Neural cell (in vitro differentiated cells): ENCODE data around the gene POLE3. TPM values are rescaled to one million over a fixed set of nuclear protein-coding genes. Genes with fewer than 3 reads are reported as not detected.
"Not testable (repeated sequence)": the region's sequence is repeated elsewhere in the genome, so short reads cannot be mapped to it uniquely, and the experiment has no call there.

ENCODE experiments used
- H2AFZ ChIP-seq: fragments of 200-600, 300-800 bp; sonication (generic), shearing (Covaris generic); 2 replicates; pipeline ENCODE4 v1.6.0; 2014; ENCODE audit warnings: low read depth, mild to moderate bottlenecking, antibody characterized with exemption, low read length, moderate library complexity
- H3F3A ChIP-seq: fragments of 200-600 bp; shearing (Covaris generic); 2 replicates; pipeline ENCODE4 v1.6.1; 2016; ENCODE audit warnings: mild to moderate bottlenecking, moderate library complexity, mixed read lengths, antibody characterized with exemption, low read length; ENCODE audit not compliant: insufficient read depth, poor library complexity, severe bottlenecking
- H3K27ac ChIP-seq: fragments of 200-600, 300-800 bp; sonication (generic), shearing (Covaris generic); 2 replicates; pipeline ENCODE4 v1.5.1; 2014; ENCODE audit warnings: mild to moderate bottlenecking, low read length, moderate library complexity
- H3K27me3 ChIP-seq: fragments of 300-800, 200-600 bp; sonication (generic), shearing (Covaris generic); 2 replicates; pipeline ENCODE4 v1.6.0; 2014; ENCODE audit warnings: mild to moderate bottlenecking, low read depth, low read length, moderate library complexity; ENCODE audit not compliant: insufficient read depth
- H3K36me3 ChIP-seq: fragments of 300-800, 200-600 bp; sonication (generic), shearing (Covaris generic); 2 replicates; pipeline ENCODE4 v1.5.1; 2014; ENCODE audit warnings: mild to moderate bottlenecking, antibody characterized with exemption, low read length, moderate library complexity; ENCODE audit not compliant: insufficient read depth
- H3K4me2 ChIP-seq: fragments of 300-800, 200-600 bp; sonication (generic), shearing (Covaris generic); 2 replicates; pipeline ENCODE4 v1.6.0; 2014; ENCODE audit warnings: mild to moderate bottlenecking, low read length
- H3K4me3 ChIP-seq: fragments of 300-800, 200-600 bp; sonication (generic), shearing (Covaris generic); 2 replicates; pipeline ENCODE4 v1.5.1; 2014; ENCODE audit warnings: mild to moderate bottlenecking, low read length, moderate library complexity
- H3K79me2 ChIP-seq: fragments of 200-600 bp; shearing (Covaris generic); replicated peaks from 2 replicates; pipeline ENCODE4 v1.6.0; 2014; ENCODE audit warnings: mild to moderate bottlenecking, low read length, moderate library complexity; ENCODE audit not compliant: insufficient read depth
- H3K9ac ChIP-seq: fragments of 300-800, 200-600 bp; sonication (generic), shearing (Covaris generic); 2 replicates; pipeline ENCODE4 v1.6.1; 2016; ENCODE audit warnings: mild to moderate bottlenecking, low read length, mixed read lengths
- H3K9me2 ChIP-seq: fragments of 200-600 bp; shearing (Covaris generic); 2 replicates; pipeline ENCODE4 v1.6.1; 2016; ENCODE audit warnings: mild to moderate bottlenecking, low read length, mixed read lengths; ENCODE audit not compliant: insufficient read depth
- H3K9me3 ChIP-seq: fragments of 200-600, 300-800 bp; sonication (generic), shearing (Covaris generic); 2 replicates; pipeline ENCODE4 v1.6.1; 2016; ENCODE audit warnings: mild to moderate bottlenecking, mixed run types, low read length, moderate library complexity, mixed read lengths
- H4K20me1 ChIP-seq: fragments of 200-600 bp; shearing (Covaris generic); 2 replicates; pipeline ENCODE4 v1.6.1; 2016; ENCODE audit warnings: mild to moderate bottlenecking, mixed run types; ENCODE audit not compliant: insufficient read depth
- CTCF ChIP-seq: fragments of 450-650 bp; IDR thresholded peaks from 2 replicates; pipeline ENCODE4 v1.5.1; 2014; ENCODE audit warnings: antibody characterized with exemption, mild to moderate bottlenecking, moderate library complexity; ENCODE audit not compliant: poor library complexity, severe bottlenecking
- EP300 ChIP-seq: fragments of 450-650 bp; conservative IDR thresholded peaks from 2 replicates; pipeline ENCODE4 v1.6.1; 2014; ENCODE audit warnings: antibody characterized with exemption, mild to moderate bottlenecking, moderate library complexity; ENCODE audit not compliant: poor library complexity, severe bottlenecking
- EZH2 ChIP-seq: fragments of 200-600, 300-800 bp; shearing (Covaris generic), sonication (generic); IDR thresholded peaks from 2 replicates; pipeline ENCODE4 v1.6.1; 2014; ENCODE audit warnings: antibody characterized with exemption, low read length, borderline replicate concordance, mild to moderate bottlenecking; ENCODE audit not compliant: insufficient read depth, poor library complexity, severe bottlenecking
- MXI1 ChIP-seq: fragments of 450-650 bp; conservative IDR thresholded peaks from 2 replicates; pipeline ENCODE4 v1.6.1; 2014; ENCODE audit warnings: antibody characterized with exemption, mild to moderate bottlenecking; ENCODE audit not compliant: poor library complexity, severe bottlenecking
- POLR2AphosphoS5 ChIP-seq: IDR thresholded peaks from 2 replicates; pipeline ENCODE4 v1.6.1; 2012
- RAD21 ChIP-seq: fragments of 450-650 bp; conservative IDR thresholded peaks from 2 replicates; pipeline ENCODE4 v1.6.1; 2014; ENCODE audit warnings: antibody characterized with exemption, mild to moderate bottlenecking, moderate library complexity
- REST ChIP-seq: IDR thresholded peaks from 2 replicates; pipeline ENCODE4 v1.6.1; 2012; ENCODE audit warnings: borderline replicate concordance
- SMC3 ChIP-seq: fragments of 450-650 bp; conservative IDR thresholded peaks from 2 replicates; pipeline ENCODE4 v1.6.1; 2014; ENCODE audit warnings: antibody characterized with exemption, mild to moderate bottlenecking, moderate library complexity; ENCODE audit not compliant: poor library complexity
- TAF1 ChIP-seq: IDR thresholded peaks from 2 replicates; pipeline ENCODE4 v1.6.1; 2012; ENCODE audit warnings: low read depth
- polyA plus RNA-seq: library from polyadenylated mRNA; depleted of rRNA; stranded (reverse); fragments of >200 nt; gene quantifications from 2 replicates; pipeline ENCODE4 v1.2.3, GENCODE V29; 2014

Gene POLE3
- polyA plus RNA-seq, 1 donor from 2014 or later: 99.8 TPM

- H3K79me2 ChIP-seq, H3K27ac ChIP-seq, H4K20me1 ChIP-seq, H3K9me2 ChIP-seq, H2AFZ ChIP-seq, H3K4me3 ChIP-seq, H3K27me3 ChIP-seq, H3K9ac ChIP-seq, H3K36me3 ChIP-seq, H3F3A ChIP-seq, H3K9me3 ChIP-seq, H3K4me2 ChIP-seq: not testable (repeated sequence)
Measured at GRCh38 chr9:113379829-113380210, 30.7 kb downstream of the POLE3 start.

- H3F3A ChIP-seq, H3K4me2 ChIP-seq, H2AFZ ChIP-seq, H3K4me3 ChIP-seq, H3K9ac ChIP-seq, H3K9me2 ChIP-seq, H3K79me2 ChIP-seq, H3K27ac ChIP-seq, H4K20me1 ChIP-seq, H3K27me3 ChIP-seq, H3K9me3 ChIP-seq, H3K36me3 ChIP-seq: not testable (repeated sequence)
Measured at GRCh38 chr9:113379094-113379828, 31.2 kb downstream of the POLE3 start.

- Histone ChIP-seq H3K4me2 (peak within 1 kb of the TSS; percentile 35), H4K20me1 (no peaks in the 10 kb centered on the region), H2AFZ (peak within 1 kb of the TSS; percentile 94), H3F3A (no peaks in the 10 kb centered on the region), H3K27ac (peak within 1 kb of the TSS; percentile 49), H3K4me3 (peak within 1 kb of the TSS; percentile 85), H3K9me2 (no peaks in the 10 kb centered on the region), H3K79me2 (no peaks in the 10 kb centered on the region), H3K9ac (peak within 1 kb of the TSS; percentile 80), H3K36me3 (no peaks in the 10 kb centered on the region), H3K27me3 (no peaks in the 10 kb centered on the region), H3K9me3 (no peaks in the 10 kb centered on the region)
- TF ChIP-seq CTCF (no peak), TAF1 (peak; percentile 58), EP300 (no peak), POLR2AphosphoS5 (peak; percentile 82), RAD21 (no peak), SMC3 (no peak), MXI1 (peak; percentile 54), REST (peak; percentile 56), EZH2 (no peak)
Measured at GRCh38 chr9:113376634-113377567, 33.6 kb downstream of the POLE3 start, which contains the start of gene HDHD3. TSS of gene HDHD3 (minus strand) at chr9:113376986. CDS start at chr9:113374354, 2,632 bp downstream.
